HG03469 (cell line): ENCODE results near the gene LZIC.
"Not testable (repeated sequence)": the region's sequence is repeated elsewhere in the genome, so short reads cannot be mapped to it uniquely, and the experiment has no call there.

Experiments used
- ATAC-seq: cut with Tn5 transposase; IDR thresholded peaks from one replicate; pipeline ENCODE4 v1.9.1; 2021; ENCODE audit warnings: mild to moderate bottlenecking, moderate library complexity, moderate number of reproducible peaks; ENCODE audit not compliant: unreplicated experiment

The LZIC gene

GRCh38 chr1:9942939-9943788 is at the start of gene LZIC, which contains the start of gene NMNAT1:
Gene LZIC, minus strand, starts transcription at chr1:9943391. Its CDS starts 6,772 bp downstream, at chr1:9936619.
Gene NMNAT1, plus strand, starts transcription at chr1:9943475. Its CDS starts 28,599 bp downstream, at chr1:9972074.
- ATAC-seq, result peak; percentile 51

GRCh38 chr1:9992910-9993309 is 49.7 kb upstream of the LZIC start:
- ATAC-seq, result no peak

- no peak for ATAC-seq
Observed at GRCh38 chr1:9990944-9991343, 47.8 kb upstream of the LZIC start.

GRCh38 chr1:9989773-9990172 is 46.6 kb upstream of the LZIC start:
- no peak for ATAC-seq

- no peak for ATAC-seq
Observed at GRCh38 chr1:9985001-9985400, 41.8 kb upstream of the LZIC start.

- no peak for ATAC-seq
Observed at GRCh38 chr1:9984253-9984652, 41.1 kb upstream of the LZIC start.

GRCh38 chr1:9960706-9961562 is 17.7 kb upstream of the LZIC start:
- ATAC-seq, result no peak

- no peak for ATAC-seq
Observed at GRCh38 chr1:9960011-9960410, 16.8 kb upstream of the LZIC start.

- no peak for ATAC-seq
Observed at GRCh38 chr1:9957726-9958125, 14.5 kb upstream of the LZIC start.

- no peak for ATAC-seq
Observed at GRCh38 chr1:9946315-9946714, 3.1 kb upstream of the LZIC start.

GRCh38 chr1:9942399-9942938 is 722 bp downstream of the LZIC start:
- peak; percentile 60 for ATAC-seq

- no peak for ATAC-seq
Observed at GRCh38 chr1:9929431-9930385, 13.5 kb downstream of the LZIC start.

- no peak for ATAC-seq
Observed at GRCh38 chr1:9927259-9927658, 15.9 kb downstream of the LZIC start.

GRCh38 chr1:9922342-9922741 is 20.8 kb downstream of the LZIC start:
- ATAC-seq, result no peak

- ATAC-seq, result no peak
Observed at GRCh38 chr1:9920606-9921005, 22.6 kb downstream of the LZIC start.

GRCh38 chr1:9917901-9918300 is 25.3 kb downstream of the LZIC start:
- no peak for ATAC-seq

GRCh38 chr1:9917495-9917894 is 25.7 kb downstream of the LZIC start:
- ATAC-seq, result not testable (repeated sequence)

- no peak for ATAC-seq
Observed at GRCh38 chr1:9916452-9916851, 26.7 kb downstream of the LZIC start.

- ATAC-seq, result no peak
Observed at GRCh38 chr1:9914610-9914937, 28.6 kb downstream of the LZIC start.

- ATAC-seq, result no peak
Observed at GRCh38 chr1:9912264-9912936, 30.8 kb downstream of the LZIC start.
